ENCODE results near the gene LZTS2.

GRCh38 chr10:100997360-100998182, 2.0 kb upstream of the LZTS2 start:
- TF ChIP-seq CTCF (IDR thresholded peaks at IDR 0.05; ENCODE audit: borderline replicate concordance, extremely low read depth, low read length, poor library complexity, severe bottlenecking) (peak; percentile 94), EZH2 (IDR thresholded peaks at IDR 0.05; ENCODE audit: borderline replicate concordance, low read depth, low read length, severe bottlenecking) (no peak)
